ENCODE results near the gene EIPR1. TPM values are rescaled to one million over a fixed set of nuclear protein-coding genes. Genes with fewer than 3 reads are reported as not detected.

EIPR1 gene
- total RNA-seq, 1 donor, result 23.3 TPM

- H3K4me3 ChIP-seq (ENCODE audit: low read depth, low read length), result no peak overlapping the region
- TF ChIP-seq CTCF (IDR thresholded peaks at IDR 0.05; ENCODE audit: insufficient read depth, low read length), result no peak
- DNase-seq (ENCODE audit: low read depth), result no peak
These were observed 116.7 kb downstream of the EIPR1 start for GRCh38 chr2:3260959-3261358.

GRCh38 chr2:3257826-3258225 is 119.8 kb downstream of the EIPR1 start:
- DNase-seq (ENCODE audit: low read depth), result no peak
- no peak overlapping the region for H3K4me3 ChIP-seq (ENCODE audit: low read depth, low read length)
- TF ChIP-seq CTCF (IDR thresholded peaks at IDR 0.05; ENCODE audit: insufficient read depth, low read length), result no peak

- no peak for DNase-seq (ENCODE audit: low read depth)
- no peak overlapping the region for H3K4me3 ChIP-seq (ENCODE audit: low read depth, low read length)
- no peak for TF ChIP-seq CTCF (IDR thresholded peaks at IDR 0.05; ENCODE audit: insufficient read depth, low read length)
These were observed 120.5 kb downstream of the EIPR1 start for GRCh38 chr2:3257166-3257565.

GRCh38 chr2:3256605-3257004 is 121.0 kb downstream of the EIPR1 start:
- no peak for TF ChIP-seq CTCF (IDR thresholded peaks at IDR 0.05; ENCODE audit: insufficient read depth, low read length)
- DNase-seq (ENCODE audit: low read depth), result no peak
- H3K4me3 ChIP-seq (ENCODE audit: low read depth, low read length), result no peak overlapping the region

- no peak for DNase-seq (ENCODE audit: low read depth)
- no peak overlapping the region for H3K4me3 ChIP-seq (ENCODE audit: low read depth, low read length)
- TF ChIP-seq CTCF (IDR thresholded peaks at IDR 0.05; ENCODE audit: insufficient read depth, low read length), result no peak
These were observed 121.5 kb downstream of the EIPR1 start for GRCh38 chr2:3256157-3256556.

- DNase-seq (ENCODE audit: low read depth), result no peak
- H3K4me3 ChIP-seq (ENCODE audit: low read depth, low read length), result no peak overlapping the region
- TF ChIP-seq CTCF (IDR thresholded peaks at IDR 0.05; ENCODE audit: insufficient read depth, low read length), result no peak
These were observed 123.1 kb downstream of the EIPR1 start for GRCh38 chr2:3254442-3254941.

GRCh38 chr2:3253913-3254441 is 123.6 kb downstream of the EIPR1 start:
- TF ChIP-seq CTCF (IDR thresholded peaks at IDR 0.05; ENCODE audit: insufficient read depth, low read length), result no peak

More at GRCh38 chr2:3253913-3254441, 123.6 kb downstream of the EIPR1 start:
- DNase-seq (ENCODE audit: low read depth), result no peak
- H3K4me3 ChIP-seq (ENCODE audit: low read depth, low read length), result no peak overlapping the region
